WTC11 (cell line): Measurements from ENCODE around the gene SLC25A20. TPM values are rescaled to one million over a fixed set of nuclear protein-coding genes. Genes with fewer than 3 reads are reported as not detected.
A peak's percentile ranks its signal among the peaks of the same experiment; 100 is the strongest.

Experiments
- ATAC-seq: fragments of 200-7000 bp; cut with Tn5 transposase; 2 replicates; pipeline ENCODE4 v1.10.0; 2021; ENCODE audit warnings: mild to moderate bottlenecking, moderate library complexity
- CTCF ChIA-PET: fragments of 300-600 bp; sonication (Branson Sonifier 250); formaldehyde crosslinking; loops from one replicate; lab custom pipeline; 2021; ENCODE audit warnings: antibody characterized with exemption; lab: Charles Lee
- POLR2A ChIA-PET: fragments of 350-600 bp; sonication (Branson Sonifier 250); formaldehyde crosslinking; loops from one replicate; lab custom pipeline; 2021; ENCODE audit warnings: antibody characterized with exemption; lab: Charles Lee
- DNase-seq: peaks from one replicate; pipeline ENCODE4 v3.0.0; 2021; ENCODE audit warnings: low spot score
- H3K27ac Mint-ChIP-seq: 2 replicates; pipeline ENCODE4 v1.8.0; 2021; ENCODE audit warnings: mixed read lengths
- H3K27me3 Mint-ChIP-seq: 2 replicates; pipeline ENCODE4 v1.8.0; 2021; ENCODE audit warnings: low read depth, mild to moderate bottlenecking, moderate library complexity, mixed read lengths
- H3K36me3 Mint-ChIP-seq: 2 replicates; pipeline ENCODE4 v1.8.0; 2021; ENCODE audit warnings: mixed read lengths
- H3K4me1 Mint-ChIP-seq: 2 replicates; pipeline ENCODE4 v1.8.0; 2022; ENCODE audit warnings: mixed read lengths
- H3K4me3 Mint-ChIP-seq: 2 replicates; pipeline ENCODE4 v1.8.0; 2021; ENCODE audit warnings: mild to moderate bottlenecking, moderate library complexity, mixed read lengths
- H3K9me3 Mint-ChIP-seq: 2 replicates; pipeline ENCODE4 v1.8.0; 2021; ENCODE audit warnings: mixed read lengths
- ATF1 ChIP-seq: sonication (generic); formaldehyde crosslinking; IDR thresholded peaks from 2 replicates; pipeline ENCODE4 v1.8.1; 2023; ENCODE audit warnings: mild to moderate bottlenecking, moderate library complexity, missing genetic modification reagents
- ATF6 ChIP-seq: sonication (generic); formaldehyde crosslinking; IDR thresholded peaks from 2 replicates; pipeline ENCODE4 v1.8.1; 2023; ENCODE audit warnings: mild to moderate bottlenecking, missing genetic modification reagents
- CDX4 ChIP-seq: fragments of 250-450 bp; sonication (Bioruptor Pico); IDR thresholded peaks from 2 replicates; pipeline ENCODE4 v1.9.0; 2021; ENCODE audit warnings: moderate library complexity, mild to moderate bottlenecking, inconsistent platforms, borderline replicate concordance
- E2F4 ChIP-seq: sonication (generic); formaldehyde crosslinking; IDR thresholded peaks from 2 replicates; pipeline ENCODE4 v1.8.1; 2022; ENCODE audit warnings: low read depth, mild to moderate bottlenecking, moderate library complexity, missing genetic modification reagents, borderline replicate concordance
- EMX1 ChIP-seq: fragments of 250-450 bp; sonication (Bioruptor Pico); IDR thresholded peaks from 2 replicates; pipeline ENCODE4 v1.8.0; 2021; ENCODE audit warnings: mild to moderate bottlenecking
- FOXJ3 ChIP-seq: sonication (generic); formaldehyde crosslinking; IDR thresholded peaks from 2 replicates; pipeline ENCODE4 v1.9.0; 2021; ENCODE audit warnings: missing genetic modification reagents, mild to moderate bottlenecking, borderline replicate concordance
- FOXP1 ChIP-seq: sonication (generic); formaldehyde crosslinking; IDR thresholded peaks from 2 replicates; pipeline ENCODE4 v1.8.0; 2022; ENCODE audit warnings: missing genetic modification reagents, mild to moderate bottlenecking, moderate library complexity, borderline replicate concordance
- HMGA2 ChIP-seq: fragments of 250-450 bp; sonication (Bioruptor Pico); IDR thresholded peaks from 2 replicates; pipeline ENCODE4 v1.4.0; 2021; ENCODE audit warnings: mild to moderate bottlenecking, moderate library complexity
- JAZF1 ChIP-seq: fragments of 250-450 bp; sonication (Bioruptor Pico); IDR thresholded peaks from 2 replicates; pipeline ENCODE4 v1.9.0; 2021; ENCODE audit warnings: moderate library complexity, mild to moderate bottlenecking, inconsistent platforms
- JUN ChIP-seq: sonication (generic); formaldehyde crosslinking; IDR thresholded peaks from 2 replicates; pipeline ENCODE4 v1.8.0; 2023; ENCODE audit warnings: mild to moderate bottlenecking, missing genetic modification reagents
- MLX ChIP-seq: sonication (generic); formaldehyde crosslinking; IDR thresholded peaks from 2 replicates; pipeline ENCODE4 v1.8.1; 2023; ENCODE audit warnings: mild to moderate bottlenecking, missing genetic modification reagents, moderate library complexity
- MYBL2 ChIP-seq: sonication (generic); formaldehyde crosslinking; IDR thresholded peaks from 2 replicates; pipeline ENCODE4 v1.8.1; 2023; ENCODE audit warnings: mild to moderate bottlenecking, moderate library complexity, missing genetic modification reagents
- NFATC4 ChIP-seq: fragments of 250-450 bp; sonication (Bioruptor Pico); IDR thresholded peaks from 2 replicates; pipeline ENCODE4 v1.9.0; 2021; ENCODE audit warnings: mild to moderate bottlenecking
- OVOL2 ChIP-seq: fragments of 250-450 bp; sonication (Bioruptor Pico); IDR thresholded peaks from 2 replicates; pipeline ENCODE4 v1.9.0; 2021; ENCODE audit warnings: mild to moderate bottlenecking, borderline replicate concordance
- RELA ChIP-seq: sonication (generic); formaldehyde crosslinking; IDR thresholded peaks from 2 replicates; pipeline ENCODE4 v1.8.1; 2022; ENCODE audit warnings: missing genetic modification reagents, mild to moderate bottlenecking, borderline replicate concordance
- STAT6 ChIP-seq: sonication (generic); formaldehyde crosslinking; conservative IDR thresholded peaks from 2 replicates; pipeline ENCODE4 v1.8.1; 2023; ENCODE audit warnings: mild to moderate bottlenecking, low read depth, missing genetic modification reagents, moderate library complexity
- USF1 ChIP-seq: sonication (generic); formaldehyde crosslinking; IDR thresholded peaks from 2 replicates; pipeline ENCODE4 v1.8.0; 2022; ENCODE audit warnings: mild to moderate bottlenecking, missing genetic modification reagents
- ZNF263 ChIP-seq: sonication (generic); formaldehyde crosslinking; IDR thresholded peaks from 2 replicates; pipeline ENCODE4 v1.8.1; 2022; ENCODE audit warnings: low read depth, mild to moderate bottlenecking, moderate library complexity, missing genetic modification reagents
- ZNF396 ChIP-seq: fragments of 250-450 bp; sonication (Bioruptor Pico); IDR thresholded peaks from 2 replicates; pipeline ENCODE4 v1.8.0; 2021; ENCODE audit warnings: mild to moderate bottlenecking, moderate library complexity, borderline replicate concordance
- ZNF416 ChIP-seq: fragments of 250-450 bp; sonication (Bioruptor Pico); IDR thresholded peaks from 2 replicates; pipeline ENCODE4 v1.9.0; 2021; ENCODE audit warnings: mild to moderate bottlenecking, inconsistent platforms
- ZSCAN18 ChIP-seq: fragments of 250-450 bp; sonication (Bioruptor Pico); IDR thresholded peaks from 2 replicates; pipeline ENCODE4 v2.1.2; 2022; ENCODE audit warnings: mild to moderate bottlenecking, moderate library complexity
- total RNA-seq: library from RNA; stranded (reverse); gene quantifications from 3 replicates; pipeline ENCODE4 v1.2.3, GENCODE V29; 2021

The SLC25A20 gene
- total RNA-seq, 1 experiment from 2014 or later, result 4.9 TPM

GRCh38 chr3:48826451-48826850, 72.2 kb downstream of the SLC25A20 start (continued):
- TF ChIP-seq ZSCAN18 (CRISPR knock-in tag), result no peak
- TF ChIP-seq HMGA2, result no peak
- TF ChIP-seq, all 79 proteins: peak for 0

- peak overlapping the region; percentile 33 for H3K27ac Mint-ChIP-seq
- H3K27me3 Mint-ChIP-seq, result no peaks in the 10 kb centered on the region
- CTCF ChIA-PET, result interaction anchor here (0.9 kb wide), 1 partner anchor 81 kb away, joined by 3 read pairs; no protein-coding TSS in a partner anchor
- no peak overlapping the region for H3K4me3 Mint-ChIP-seq
- DNase-seq (no peak), ATAC-seq (no peak)
- no peaks in the 10 kb centered on the region for H3K9me3 Mint-ChIP-seq
- POLR2A ChIA-PET, result no interaction called here
- H3K4me1 Mint-ChIP-seq, result peaks cover 20% of the 10 kb centered on the region
- no peak for TF ChIP-seq STAT6 (CRISPR knock-in tag)
- TF ChIP-seq E2F4 (CRISPR knock-in tag), result no peak
- no peak for TF ChIP-seq ZNF263
- no peak for TF ChIP-seq USF1 (CRISPR knock-in tag)
- no peak for TF ChIP-seq ATF6
- no peak for TF ChIP-seq CDX4 (CRISPR knock-in tag)
- TF ChIP-seq MLX (CRISPR knock-in tag), result no peak
- TF ChIP-seq ZNF396 (CRISPR knock-in tag), result no peak
- no peak for TF ChIP-seq JUN
- no peak for TF ChIP-seq FOXJ3 (CRISPR knock-in tag)
- TF ChIP-seq ZNF416 (CRISPR knock-in tag), result no peak
- no peak for TF ChIP-seq MYBL2 (CRISPR knock-in tag)
- no peak for TF ChIP-seq ATF1 (CRISPR knock-in tag)
- TF ChIP-seq RELA, result no peak
- no peak for TF ChIP-seq FOXP1
- no peak for TF ChIP-seq OVOL2 (CRISPR knock-in tag)
- TF ChIP-seq EMX1 (CRISPR knock-in tag), result no peak
- TF ChIP-seq JAZF1 (CRISPR knock-in tag), result no peak
- no peak for TF ChIP-seq NFATC4 (CRISPR knock-in tag)
- TF ChIP-seq, all 79 proteins: peak for 0
- H3K36me3 Mint-ChIP-seq, result no peaks in the 10 kb centered on the region
These were observed 77.9 kb downstream of the SLC25A20 start for GRCh38 chr3:48820612-48821324.
